K562 (cell line): ENCODE results near the gene FYTTD1. TPM values are rescaled to one million over a fixed set of nuclear protein-coding genes. Genes with fewer than 3 reads are reported as not detected.
A peak's percentile ranks its signal among the peaks of the same experiment; 100 is the strongest.

ENCODE experiments used
- BRD9 ChIP-seq: fragments of 450-650 bp; IDR thresholded peaks from 2 replicates; pipeline ENCODE4 v1.6.1; 2018; ENCODE audit warnings: low read depth; ENCODE audit not compliant: partially characterized antibody
- CHCHD3 ChIP-seq: fragments of 250-450 bp; sonication (Bioruptor Pico); IDR thresholded peaks from 2 replicates; pipeline ENCODE4 v2.1.2; 2022; ENCODE audit warnings: mild to moderate bottlenecking
- KLF1 ChIP-seq: fragments of 450-650 bp; IDR thresholded peaks from 2 replicates; pipeline ENCODE4 v1.6.1; 2016; ENCODE audit warnings: missing genetic modification characterization, missing compliant biosample characterization
- NR1H2 ChIP-seq: sonication (generic); formaldehyde crosslinking; IDR thresholded peaks from 2 replicates; pipeline ENCODE4 v1.4.0; 2020; ENCODE audit warnings: mild to moderate bottlenecking, missing genetic modification reagents
- NRF1 ChIP-seq, 2 experiments: fragments of 450-650 bp; IDR thresholded peaks in 1 of 2; conservative IDR thresholded peaks in 1 of 2; 2 replicates each; pipeline ENCODE4 v1.6.1; 2014; ENCODE audit warnings: mild to moderate bottlenecking in 2 of 2
- PHF8 ChIP-seq: fragments of 200-600 bp; sonication (generic); IDR thresholded peaks from 2 replicates; pipeline ENCODE4 v1.6.1; 2012; ENCODE audit warnings: mixed run types, mild to moderate bottlenecking, inconsistent platforms, low read length, moderate library complexity, borderline replicate concordance
- SMARCC2 ChIP-seq: fragments of 450-650 bp; IDR thresholded peaks from 2 replicates; pipeline ENCODE4 v1.6.1; 2017; ENCODE audit warnings: antibody characterized with exemption, moderate library complexity, mild to moderate bottlenecking, low read depth
- SOX6 ChIP-seq: fragments of 450-650 bp; IDR thresholded peaks from 2 replicates; pipeline ENCODE4 v1.6.1; 2014; ENCODE audit warnings: mild to moderate bottlenecking
- XRCC3 ChIP-seq: fragments of 450-650 bp; IDR thresholded peaks from 2 replicates; pipeline ENCODE4 v1.6.1; 2017; ENCODE audit warnings: mild to moderate bottlenecking, moderate library complexity
- polyA plus RNA-seq, 8 experiments: library from polyadenylated mRNA; depleted of rRNA in 4 of 8; stranded (reverse) in 5 of 8; unstranded in 3 of 8; fragments of >200 nt; fragmentation: Nextera tagmentation in 2 of 8; fragmentation: Illumina TruSeq in 1 of 8; extraction: Ambion mirVana in 2 of 8; extraction: Trizol in 1 of 8; gene quantifications; 2 replicates each; pipeline versions ENCODE4 v1.2.1 to v1.2.3, GENCODE V29; 2011 to 2014; ENCODE audit warnings: inconsistent platforms in 1 of 8, missing spikeins in 1 of 8
- total RNA-seq, 7 experiments: library from RNA; depleted of rRNA in 6 of 7; stranded (reverse); fragments of >200 nt in 6 of 7; fragmentation: Illumina TruSeq in 2 of 7; extraction: Trizol in 2 of 7; gene quantifications; 2 replicates each; pipeline versions ENCODE4 v1.2.1 to v1.2.3, GENCODE V29; 2011 to 2021; ENCODE audit warnings: low replicate concordance in 1 of 7
- TF ChIP-seq, protein P1 (sequence below): sonication (generic); formaldehyde crosslinking; IDR thresholded peaks from 2 replicates; pipeline ENCODE4 v1.8.0; 2022; ENCODE audit warnings: missing genetic modification reagents, mild to moderate bottlenecking, moderate library complexity, borderline replicate concordance
- TF ChIP-seq, protein P2 (sequence below): sonication (generic); formaldehyde crosslinking; IDR thresholded peaks from 2 replicates; pipeline ENCODE4 v1.8.1; 2023; ENCODE audit warnings: mild to moderate bottlenecking, missing genetic modification reagents
- TF ChIP-seq, protein P3 (sequence below): fragments of 450-650 bp; IDR thresholded peaks from 2 replicates; pipeline ENCODE4 v1.6.1; 2016; ENCODE audit warnings: antibody characterized with exemption
- TF ChIP-seq, protein P4 (sequence below), 2 experiments: fragments of 450-650 bp; conservative IDR thresholded peaks; 2 replicates each; pipeline ENCODE4 v1.6.1; 2017; ENCODE audit warnings: mild to moderate bottlenecking in 2 of 2, moderate library complexity in 2 of 2

FYTTD1 gene
- total and polyA plus RNA-seq, 9 of the 15 experiments (the other 6 are each of a cell fraction or from before 2014, with no cell fraction given) = 35.7 to 106 (median 76.3) TPM

DNA sequence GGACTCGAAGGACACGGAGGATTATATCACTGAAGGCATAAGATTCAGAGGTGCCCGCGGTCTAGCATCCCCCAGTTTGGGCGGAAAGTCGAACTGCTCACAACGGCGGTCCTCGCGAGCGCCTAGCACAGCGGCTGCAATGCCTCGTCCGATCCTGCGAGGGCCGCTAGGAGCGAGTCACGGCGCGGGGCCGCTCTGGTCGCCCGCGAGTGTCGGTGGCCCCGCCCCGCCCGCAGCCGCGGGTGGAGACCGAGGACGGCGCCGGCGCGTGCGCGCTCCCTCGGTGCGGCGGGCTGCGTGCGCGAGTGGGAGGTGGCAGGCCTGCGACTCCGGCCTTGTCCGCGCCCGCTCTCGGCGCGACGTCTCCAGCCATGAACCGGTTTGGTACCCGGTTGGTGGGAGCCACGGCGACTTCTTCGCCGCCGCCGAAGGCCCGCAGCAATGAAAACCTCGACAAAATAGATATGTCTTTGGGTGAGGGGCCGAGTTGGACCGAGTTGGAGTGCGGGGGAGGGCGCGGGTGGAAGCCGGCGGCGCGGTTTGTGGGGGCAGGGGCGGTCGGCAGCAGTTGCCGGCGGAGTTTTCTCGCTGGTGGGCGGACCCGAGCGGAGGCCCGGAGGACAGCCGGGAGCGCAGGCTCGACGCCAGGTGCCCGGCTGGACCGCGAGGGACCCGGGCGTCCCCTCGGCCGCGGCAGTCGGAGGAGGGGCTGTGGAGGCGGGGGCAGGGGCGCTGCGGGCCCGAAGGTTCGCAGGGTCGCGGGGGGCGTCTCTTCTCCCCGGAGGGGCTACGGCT is at the start of gene FYTTD1 (continued):
- TF ChIP-seq, protein P1, sequence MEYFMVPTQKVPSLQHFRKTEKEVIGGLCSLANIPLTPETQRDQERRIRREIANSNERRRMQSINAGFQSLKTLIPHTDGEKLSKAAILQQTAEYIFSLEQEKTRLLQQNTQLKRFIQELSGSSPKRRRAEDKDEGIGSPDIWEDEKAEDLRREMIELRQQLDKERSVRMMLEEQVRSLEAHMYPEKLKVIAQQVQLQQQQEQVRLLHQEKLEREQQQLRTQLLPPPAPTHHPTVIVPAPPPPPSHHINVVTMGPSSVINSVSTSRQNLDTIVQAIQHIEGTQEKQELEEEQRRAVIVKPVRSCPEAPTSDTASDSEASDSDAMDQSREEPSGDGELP (CRISPR knock-in tag) = peak; percentile 66
- TF ChIP-seq NRF1 (conservative IDR thresholded peaks at IDR 0.05 in 1 of 2, IDR thresholded peaks at IDR 0.05 in 1 of 2) (peak; percentile 93 to 94), BRD9 (peak; percentile 39), SOX6 (0 out of 2 replicates have a peak, but pooled peaks have one; percentile 52), CHCHD3 (no peak; the same call in 1 of the 2 replicates), PHF8 (peak; percentile 90), KLF1 (tag) (peak; percentile 81), NR1H2 (CRISPR knock-in tag) (0 out of 2 replicates have a peak, but pooled peaks have one; percentile 41), XRCC3 (no peak), SMARCC2 (no peak)
- TF ChIP-seq, protein P2, sequence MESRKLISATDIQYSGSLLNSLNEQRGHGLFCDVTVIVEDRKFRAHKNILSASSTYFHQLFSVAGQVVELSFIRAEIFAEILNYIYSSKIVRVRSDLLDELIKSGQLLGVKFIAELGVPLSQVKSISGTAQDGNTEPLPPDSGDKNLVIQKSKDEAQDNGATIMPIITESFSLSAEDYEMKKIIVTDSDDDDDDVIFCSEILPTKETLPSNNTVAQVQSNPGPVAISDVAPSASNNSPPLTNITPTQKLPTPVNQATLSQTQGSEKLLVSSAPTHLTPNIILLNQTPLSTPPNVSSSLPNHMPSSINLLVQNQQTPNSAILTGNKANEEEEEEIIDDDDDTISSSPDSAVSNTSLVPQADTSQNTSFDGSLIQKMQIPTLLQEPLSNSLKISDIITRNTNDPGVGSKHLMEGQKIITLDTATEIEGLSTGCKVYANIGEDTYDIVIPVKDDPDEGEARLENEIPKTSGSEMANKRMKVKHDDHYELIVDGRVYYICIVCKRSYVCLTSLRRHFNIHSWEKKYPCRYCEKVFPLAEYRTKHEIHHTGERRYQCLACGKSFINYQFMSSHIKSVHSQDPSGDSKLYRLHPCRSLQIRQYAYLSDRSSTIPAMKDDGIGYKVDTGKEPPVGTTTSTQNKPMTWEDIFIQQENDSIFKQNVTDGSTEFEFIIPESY = peak; percentile 55; the same call in 1 of the 2 replicates
- TF ChIP-seq, protein P3, sequence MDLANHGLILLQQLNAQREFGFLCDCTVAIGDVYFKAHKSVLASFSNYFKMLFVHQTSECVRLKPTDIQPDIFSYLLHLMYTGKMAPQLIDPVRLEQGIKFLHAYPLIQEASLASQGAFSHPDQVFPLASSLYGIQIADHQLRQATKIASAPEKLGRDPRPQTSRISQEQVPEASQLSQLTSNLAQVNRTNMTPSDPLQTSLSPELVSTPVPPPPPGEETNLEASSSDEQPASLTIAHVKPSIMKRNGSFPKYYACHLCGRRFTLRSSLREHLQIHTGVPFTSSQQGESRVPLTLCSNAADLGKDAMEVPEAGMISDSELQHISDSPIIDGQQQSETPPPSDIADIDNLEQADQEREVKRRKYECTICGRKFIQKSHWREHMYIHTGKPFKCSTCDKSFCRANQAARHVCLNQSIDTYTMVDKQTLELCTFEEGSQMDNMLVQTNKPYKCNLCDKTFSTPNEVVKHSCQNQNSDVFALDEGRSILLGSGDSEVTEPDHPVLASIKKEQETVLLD = 0 out of 2 replicates have a peak, but pooled peaks have one; percentile 73
- TF ChIP-seq, protein P4, sequence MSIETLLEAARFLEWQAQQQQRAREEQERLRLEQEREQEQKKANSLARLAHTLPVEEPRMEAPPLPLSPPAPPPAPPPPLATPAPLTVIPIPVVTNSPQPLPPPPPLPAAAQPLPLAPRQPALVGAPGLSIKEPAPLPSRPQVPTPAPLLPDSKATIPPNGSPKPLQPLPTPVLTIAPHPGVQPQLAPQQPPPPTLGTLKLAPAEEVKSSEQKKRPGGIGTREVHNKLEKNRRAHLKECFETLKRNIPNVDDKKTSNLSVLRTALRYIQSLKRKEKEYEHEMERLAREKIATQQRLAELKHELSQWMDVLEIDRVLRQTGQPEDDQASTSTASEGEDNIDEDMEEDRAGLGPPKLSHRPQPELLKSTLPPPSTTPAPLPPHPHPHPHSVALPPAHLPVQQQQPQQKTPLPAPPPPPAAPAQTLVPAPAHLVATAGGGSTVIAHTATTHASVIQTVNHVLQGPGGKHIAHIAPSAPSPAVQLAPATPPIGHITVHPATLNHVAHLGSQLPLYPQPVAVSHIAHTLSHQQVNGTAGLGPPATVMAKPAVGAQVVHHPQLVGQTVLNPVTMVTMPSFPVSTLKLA (conservative IDR thresholded peaks at IDR 0.05) = peak in 1 of 2 experiments; percentile 55; a peak in 2 of 4 replicates
